K562 treated with DMSO at 1 percent for 4 hours (cell line): ENCODE results near the gene SLC25A6. TPM values are rescaled to one million over a fixed set of nuclear protein-coding genes. Genes with fewer than 3 reads are reported as not detected.

ENCODE experiments used
- total RNA-seq: library from RNA; unstranded; fragments of 300-600 nt; gene quantifications from 2 replicates; pipeline ENCODE4 v1.2.3, GENCODE V29; 2022; ENCODE audit not compliant: insufficient read depth

The SLC25A6 gene
- 1,052 and 1,100 TPM in 2 replicates for total RNA-seq

DNA sequence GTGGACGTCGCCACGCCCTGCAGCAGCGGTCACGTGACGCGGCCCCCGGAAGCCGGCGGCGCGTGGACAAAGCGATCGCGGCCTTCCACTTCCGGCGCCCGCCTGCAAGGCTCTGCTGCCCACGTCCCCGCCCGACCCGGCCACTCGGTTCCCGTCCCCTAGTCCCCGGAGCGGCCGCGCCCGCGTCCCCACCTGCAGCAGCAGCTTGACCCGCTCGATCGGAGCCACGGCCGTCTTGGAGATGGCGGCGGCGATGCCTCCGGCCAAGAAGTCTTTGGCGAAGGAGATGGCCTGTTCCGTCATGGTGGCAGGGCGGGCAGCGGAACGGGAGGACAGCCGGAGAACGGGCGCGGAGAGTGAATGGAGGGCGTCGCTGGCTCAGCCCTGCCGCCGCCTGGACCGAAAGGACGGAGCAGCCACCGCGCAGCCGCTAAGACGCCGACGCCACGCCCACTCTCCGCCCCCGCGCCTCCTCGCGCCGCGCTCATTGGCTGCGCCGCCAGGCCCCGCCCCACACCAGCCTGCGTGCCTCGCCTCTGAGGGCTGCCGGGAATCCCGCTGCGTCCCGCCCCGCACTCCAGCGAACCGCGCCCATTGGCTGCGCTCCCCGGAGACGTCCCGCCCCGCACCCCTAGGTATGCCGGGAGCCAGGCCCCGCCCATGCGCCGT is at the start of gene SLC25A6:
SLC25A6 (minus strand) TSS at position 407 of the 669 bp plus-strand sequence; CDS start at position 303, 104 bp downstream.

DNA sequence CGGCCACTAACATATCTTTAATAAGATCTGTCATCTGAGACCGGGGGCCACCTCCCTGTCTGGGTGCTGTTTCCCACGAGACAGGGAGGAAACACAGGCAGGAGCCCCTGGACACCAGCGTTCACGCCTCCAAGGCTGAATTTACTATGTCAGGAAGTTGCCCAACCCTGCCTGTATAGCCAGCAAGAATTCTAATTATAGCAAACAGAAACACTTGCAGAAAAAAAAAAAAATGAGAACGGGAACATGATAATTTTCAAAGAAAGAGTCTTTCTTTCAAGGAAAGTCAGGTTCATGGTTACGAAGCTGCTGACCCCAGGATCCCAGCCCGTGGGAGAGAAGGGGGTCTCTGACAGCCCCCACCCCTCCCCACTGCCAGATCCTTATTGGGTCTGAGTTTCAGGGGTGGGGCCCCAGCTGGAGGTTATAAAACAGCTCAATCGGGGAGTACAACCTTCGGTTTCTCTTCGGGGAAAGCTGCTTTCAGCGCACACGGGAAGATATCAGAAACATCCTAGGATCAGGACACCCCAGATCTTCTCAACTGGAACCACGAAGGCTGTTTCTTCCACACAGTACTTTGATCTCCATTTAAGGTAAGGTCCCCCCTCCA is 55.5 kb downstream of the SLC25A6 start, which contains the start of gene IL3RA:
IL3RA (plus strand) TSS at position 455 of the 613 bp plus-strand sequence. CDS start 4,981 bp downstream, outside the sequence.

Other genes starting within 250 kb of the SLC25A6 start
- gene CRLF2, start 179.5 kb downstream of the SLC25A6 start, total RNA-seq = not detected in 2 replicates
- gene CSF2RA, start 123.3 kb downstream of the SLC25A6 start, total RNA-seq = not detected in 2 replicates
- gene IL3RA, start 55.3 kb downstream of the SLC25A6 start, total RNA-seq = not detected in 2 replicates
- gene ASMTL, start 60.8 kb upstream of the SLC25A6 start, total RNA-seq = 18.7 and 25.5 TPM in 2 replicates
- gene P2RY8, start 145.1 kb upstream of the SLC25A6 start, total RNA-seq = 0.64 and 1.1 TPM in 2 replicates
- 21.0 and 24.8 TPM in 2 replicates for gene AKAP17A, start 199.5 kb upstream of the SLC25A6 start, total RNA-seq
- not detected in 2 replicates for gene ASMT, start 222.9 kb upstream of the SLC25A6 start, total RNA-seq